NCI-H526 (cell line): ENCODE data around the gene ACTL10.
A peak's percentile ranks its signal among the peaks of the same experiment; 100 is the strongest.
"Not testable (repeated sequence)": the region's sequence is repeated elsewhere in the genome, so short reads cannot be mapped to it uniquely, and the experiment has no call there.

ENCODE experiments used
- DNase-seq, 2 experiments: peaks; one replicate each; lab custom pipeline; 2025; lab: John Stamatoyannopoulos, UW

ACTL10 gene

DNA sequence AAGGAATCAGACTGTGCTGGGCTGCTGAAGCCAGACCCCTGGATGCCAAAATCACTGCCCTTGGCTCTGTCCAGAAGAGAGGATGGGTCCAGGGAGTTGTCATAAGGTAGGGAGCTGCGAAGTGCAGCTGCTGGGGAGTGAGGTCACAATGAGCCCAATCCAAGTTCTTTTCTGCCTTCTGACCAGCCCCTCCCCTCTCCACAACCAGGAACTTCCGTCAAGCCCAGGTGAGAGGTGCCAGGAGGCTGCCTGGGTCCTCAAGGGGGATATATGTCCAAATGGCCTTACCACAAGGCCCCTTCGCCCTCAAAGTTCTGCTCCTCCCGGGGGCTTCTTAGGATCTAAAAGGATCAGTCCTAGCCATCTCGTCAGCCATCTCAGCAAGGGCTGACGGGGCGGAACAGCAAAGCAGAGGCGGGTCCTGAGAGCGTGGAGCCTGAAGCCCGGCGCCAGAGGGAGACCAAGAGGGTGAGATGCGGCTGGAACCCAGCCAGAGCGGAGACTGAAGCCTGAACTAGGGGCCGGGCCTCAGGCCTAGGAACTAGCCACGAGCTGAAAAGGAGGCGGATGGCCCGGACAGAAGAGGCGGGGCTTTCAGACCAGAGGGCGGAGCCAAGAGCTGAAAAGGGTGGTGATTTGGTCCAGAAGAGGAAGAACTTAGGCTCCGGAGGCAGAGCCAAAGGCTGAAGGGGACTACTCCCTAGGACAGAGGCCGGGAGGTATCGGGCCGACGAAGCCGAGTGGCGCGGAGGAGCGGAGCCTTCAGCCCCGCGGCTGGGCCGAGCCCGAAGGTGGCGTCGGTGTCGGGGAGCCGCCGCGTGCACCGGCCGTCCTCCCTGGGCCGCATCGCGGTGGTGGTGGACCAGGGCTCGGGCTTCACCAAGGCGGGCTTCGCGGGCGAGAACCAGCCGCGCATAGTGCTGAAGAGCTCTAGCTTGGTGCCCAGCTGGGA lies at the start of gene ACTL10:
TSS of gene ACTL10 (plus strand) at position 651 of the 952 bp plus-strand sequence. CDS start 555 bp downstream, outside the sequence.
- DNase-seq, result peak; percentile 83 to 92

DNA sequence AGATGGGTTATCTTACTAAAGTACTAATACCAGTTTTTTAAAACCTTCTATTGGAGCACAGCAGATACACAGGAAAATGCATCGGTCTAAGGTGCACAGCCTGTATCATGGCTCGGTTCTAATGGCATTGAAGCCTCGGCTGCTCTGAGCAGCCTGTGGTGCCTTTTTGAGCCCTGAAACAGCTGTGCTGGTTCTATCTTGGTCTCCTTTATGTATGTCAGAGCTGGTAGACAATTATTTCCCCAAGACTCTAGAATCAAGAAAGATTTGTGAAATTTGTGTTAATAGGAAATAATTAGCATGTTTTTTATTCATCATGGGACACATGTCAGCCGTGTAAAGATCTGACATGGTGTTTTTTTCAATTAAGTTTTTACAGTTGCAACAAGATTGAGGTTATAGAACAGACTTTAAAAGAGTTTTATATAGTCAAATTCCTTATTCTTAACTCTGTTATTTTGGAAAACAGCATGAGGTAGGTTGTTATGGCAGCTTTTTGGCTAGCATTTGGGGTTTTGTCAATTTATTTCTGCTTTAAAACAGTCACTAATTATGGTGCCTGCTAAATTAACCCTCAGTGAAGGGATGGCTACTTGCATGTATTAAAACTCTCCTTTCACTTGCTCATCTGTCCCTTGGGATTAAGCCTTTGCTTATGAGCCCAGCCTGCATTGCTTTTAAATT lies 44.9 kb upstream of the ACTL10 start:
- DNase-seq, result no peak

DNA sequence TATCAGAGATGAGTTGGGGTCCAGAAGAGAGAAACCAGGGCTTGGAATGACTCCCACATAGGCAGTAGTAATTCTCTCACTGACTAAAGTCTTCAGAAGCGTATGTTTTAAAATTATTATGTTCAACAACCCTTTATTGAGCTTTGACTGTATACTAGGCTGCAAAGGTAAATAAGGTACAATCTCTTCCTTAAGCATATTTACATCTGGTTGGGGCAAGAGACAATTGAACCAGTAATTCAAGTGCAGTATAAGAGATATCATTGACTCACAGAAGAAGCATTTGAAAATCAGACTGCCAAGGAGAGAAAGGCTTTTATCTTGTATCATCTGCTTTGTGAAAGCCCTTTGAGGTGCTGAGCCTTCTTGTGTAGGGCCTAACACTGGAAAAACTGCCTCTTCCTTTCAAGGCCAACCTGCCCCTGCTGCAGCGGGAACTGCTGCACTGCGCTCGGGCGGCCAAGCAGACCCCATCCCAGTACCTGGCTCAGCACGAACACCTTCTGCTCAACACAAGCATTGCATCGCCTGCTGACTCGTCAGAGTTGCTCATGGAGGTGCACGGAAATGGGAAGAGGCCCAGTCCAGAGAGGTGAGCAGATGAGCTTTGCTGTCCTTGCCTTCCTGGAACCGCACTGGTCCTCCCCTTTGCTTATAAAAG lies 43.9 kb upstream of the ACTL10 start:
- no peak for DNase-seq

- DNase-seq, result no peak
These were observed 42.3 kb upstream of the ACTL10 start for GRCh38 chr20:33624399-33624798.

DNA sequence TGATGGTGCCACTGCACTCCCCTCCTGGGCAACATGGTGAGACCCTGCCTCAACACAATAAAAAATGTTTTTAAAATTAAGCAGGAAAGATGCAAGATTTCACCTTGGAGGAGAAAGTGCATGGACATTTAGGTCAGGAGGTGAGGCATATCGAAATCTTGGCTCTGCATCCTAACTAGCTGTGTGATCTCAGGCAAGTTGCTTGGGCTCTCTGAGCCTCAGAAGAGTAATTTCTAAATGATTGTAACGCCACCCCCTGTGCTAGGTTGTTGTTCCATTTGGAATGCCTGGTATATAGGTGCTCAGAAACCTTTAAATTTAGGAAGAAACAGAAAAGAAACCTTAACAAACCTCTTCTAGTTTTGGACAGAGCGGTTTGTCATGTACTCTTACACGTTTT lies 40.6 kb upstream of the ACTL10 start:
- no peak for DNase-seq

- no peak for DNase-seq
These were observed 39.0 kb upstream of the ACTL10 start for GRCh38 chr20:33627577-33628216.

GRCh38 chr20:33629533-33629932 lies 37.2 kb upstream of the ACTL10 start:
- DNase-seq, result no peak

DNA sequence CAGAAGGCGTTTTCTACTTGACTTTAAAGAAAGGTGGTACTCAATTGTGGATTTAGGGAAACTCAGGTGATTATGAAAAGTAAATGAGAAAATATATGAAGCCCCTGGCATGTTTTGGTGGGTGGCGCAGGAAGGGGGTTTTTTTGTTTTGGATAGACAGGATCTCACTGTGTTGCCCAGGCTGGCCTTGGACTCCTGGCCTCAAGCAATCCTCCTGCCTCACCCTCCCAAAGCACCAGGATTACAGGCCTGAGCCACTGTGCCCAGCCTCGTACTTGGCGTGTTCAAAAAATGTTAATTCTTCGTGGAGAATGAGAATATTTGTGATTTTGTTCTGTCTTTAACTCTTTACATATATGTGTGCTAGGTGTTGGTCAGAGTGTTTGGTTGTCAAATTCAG lies 36.8 kb upstream of the ACTL10 start:
- DNase-seq, result no peak

- DNase-seq, result no peak
These were observed 36.2 kb upstream of the ACTL10 start for GRCh38 chr20:33630507-33630906.

- not testable (repeated sequence) for DNase-seq
These were observed 34.8 kb upstream of the ACTL10 start for GRCh38 chr20:33631910-33632309.

- no peak for DNase-seq
These were observed 31.4 kb upstream of the ACTL10 start for GRCh38 chr20:33635341-33635740.

DNA sequence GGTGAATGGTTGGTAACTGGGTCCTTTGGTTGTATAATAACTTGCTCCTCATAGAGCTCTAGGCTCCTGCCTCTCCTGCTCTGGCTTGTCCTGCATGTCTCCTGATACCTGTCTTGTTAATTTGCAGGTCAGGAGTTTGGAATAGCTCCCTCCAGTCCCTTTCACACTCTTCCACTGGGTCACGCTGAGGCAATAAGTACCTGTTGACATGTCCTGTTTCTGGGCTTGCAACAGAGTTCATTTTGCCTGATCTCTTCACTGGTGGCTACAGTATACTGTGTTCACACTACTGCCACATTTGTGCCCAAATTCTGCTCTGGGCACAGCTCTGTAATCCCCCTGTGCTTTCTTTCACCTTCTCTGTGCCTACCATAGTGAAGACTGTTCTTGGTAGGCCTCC lies 30.0 kb upstream of the ACTL10 start:
- DNase-seq, result no peak

DNA sequence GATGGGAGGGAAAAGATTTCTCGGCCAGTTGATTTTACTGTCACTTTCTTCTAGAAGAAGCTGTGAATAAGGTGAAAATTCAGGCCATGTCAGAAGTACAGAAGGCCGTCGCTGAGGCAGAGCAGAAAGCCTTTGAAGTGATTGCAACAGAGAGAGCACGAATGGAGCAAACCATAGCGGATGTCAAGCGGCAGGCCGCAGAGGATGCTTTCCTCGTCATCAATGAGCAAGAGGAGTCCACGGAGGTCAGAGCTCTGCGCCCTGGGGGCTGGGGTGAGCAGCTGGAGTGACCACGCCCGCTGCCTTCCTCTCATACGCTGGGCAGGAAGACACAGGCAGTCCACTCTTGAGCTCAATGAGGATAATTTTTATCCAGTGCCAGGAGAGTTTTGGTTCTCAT lies 26.5 kb upstream of the ACTL10 start:
- DNase-seq, result no peak

GRCh38 chr20:33644313-33645071 lies 22.3 kb upstream of the ACTL10 start:
- no peak for DNase-seq

- DNase-seq, result no peak
These were observed 21.7 kb upstream of the ACTL10 start for GRCh38 chr20:33645072-33645358.

- no peak for DNase-seq
These were observed 21.3 kb upstream of the ACTL10 start for GRCh38 chr20:33645396-33645795.

GRCh38 chr20:33646191-33646590 lies 20.6 kb upstream of the ACTL10 start:
- no peak for DNase-seq

DNA sequence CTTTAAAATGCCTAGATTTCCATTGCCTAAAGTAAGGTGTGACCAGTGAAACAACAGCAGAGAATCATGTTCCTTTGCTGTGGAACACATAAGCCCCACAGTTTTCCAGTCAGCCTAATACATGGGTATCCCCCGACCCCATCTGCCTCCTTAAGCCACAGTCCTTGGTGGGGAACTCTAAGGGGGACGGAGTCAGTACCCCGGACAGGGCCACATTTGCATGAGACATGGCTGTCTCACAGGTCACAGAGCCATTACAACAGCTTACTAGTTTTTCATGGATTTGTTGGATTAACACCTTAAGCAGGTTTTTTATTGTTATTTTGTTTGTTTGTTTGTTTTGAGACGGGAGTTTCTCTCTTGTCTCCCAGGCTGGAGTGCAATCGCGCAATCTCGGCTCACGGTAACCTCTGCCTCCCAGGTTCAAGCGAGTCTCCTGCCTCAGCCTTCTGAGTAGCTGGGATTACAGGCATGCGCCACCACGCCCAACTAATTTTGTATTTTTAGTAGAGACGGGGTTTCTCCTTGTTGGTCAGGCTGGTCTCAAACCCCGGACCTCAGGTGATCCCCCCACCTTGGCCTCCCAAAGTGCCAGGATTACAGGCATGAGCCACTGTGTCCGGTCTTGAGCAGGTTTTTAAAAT lies 19.7 kb upstream of the ACTL10 start:
- DNase-seq, result not testable (repeated sequence)

DNA sequence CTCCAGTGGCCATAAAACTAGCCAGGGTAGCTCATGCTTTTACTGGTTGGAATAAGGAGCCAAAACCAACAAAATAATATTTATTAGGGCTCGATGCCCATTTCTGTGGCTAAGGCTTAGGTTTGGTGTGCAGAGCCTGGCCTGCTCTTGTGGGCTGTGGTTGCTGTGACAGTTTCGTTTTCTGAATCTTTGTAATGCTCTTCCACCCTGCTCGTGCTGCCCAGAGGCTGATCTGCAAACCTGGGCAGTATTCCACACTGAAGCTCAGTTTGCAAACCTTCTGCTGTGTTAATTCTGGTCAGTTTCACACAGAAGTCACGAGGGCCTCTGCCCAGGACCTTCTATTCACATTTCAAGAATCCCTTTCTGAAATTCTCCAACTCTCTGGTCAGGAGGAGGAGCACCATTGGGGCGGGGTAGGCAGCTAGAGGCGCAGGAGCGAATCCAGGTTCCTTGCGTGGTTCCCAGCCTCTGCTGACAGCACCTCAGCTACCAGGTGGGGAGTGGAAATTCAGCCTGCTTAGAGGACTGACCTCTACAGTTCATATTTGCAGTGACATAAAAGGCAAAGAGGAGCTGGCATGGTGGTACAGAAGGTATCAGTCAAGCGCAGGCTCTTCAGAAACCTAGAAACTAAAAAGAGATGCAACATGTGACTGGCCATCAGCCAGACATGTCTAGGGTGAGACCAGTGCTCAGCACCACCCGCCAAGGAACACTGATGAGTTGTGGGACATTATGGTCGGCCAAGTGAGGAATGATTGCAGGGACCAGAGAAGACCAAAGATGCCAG lies 18.9 kb upstream of the ACTL10 start:
- DNase-seq, result no peak

DNA sequence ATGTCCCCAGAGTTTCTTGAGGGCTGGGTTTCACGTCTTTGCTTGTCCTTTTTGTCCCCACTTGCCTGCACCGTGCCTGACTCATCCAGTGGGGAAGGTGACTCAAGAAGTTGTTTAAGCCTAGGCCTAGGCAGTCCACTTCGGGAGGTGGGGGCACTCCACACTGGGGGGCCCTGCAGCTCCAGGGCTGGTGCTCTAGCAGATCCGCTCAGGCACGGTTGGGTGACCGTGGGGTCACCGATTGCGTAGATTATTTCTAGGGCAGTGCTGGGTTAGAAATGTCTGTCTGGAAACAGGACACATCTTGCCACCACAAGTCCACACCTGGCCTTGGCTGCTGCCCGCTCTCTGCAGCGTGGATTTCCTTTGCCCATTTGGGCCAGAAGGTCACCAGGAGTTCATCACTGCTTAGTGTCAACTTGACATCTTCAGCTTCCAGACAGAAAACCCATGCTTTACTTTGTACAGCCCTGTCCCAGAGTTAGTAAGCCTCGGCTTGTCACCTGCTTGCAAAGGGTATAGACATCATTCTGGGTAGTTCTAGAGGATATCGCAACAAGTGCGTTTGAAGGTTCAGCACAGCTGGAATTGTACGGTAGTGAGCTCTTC lies 18.2 kb upstream of the ACTL10 start:
- DNase-seq, result no peak
